AG04449 (cell line): Measurements from ENCODE around the gene ATP5F1D.

Experiments used
- CTCF ChIA-PET: fragments of 350-600 bp; formaldehyde crosslinking; extraction: SDS; loops from one replicate; lab custom pipeline; 2021; ENCODE audit warnings: antibody characterized with exemption; lab: Yijun Ruan, JAX
- POLR2A ChIA-PET: fragments of 400-600, 350-600 bp; formaldehyde crosslinking; extraction: SDS; loops from one replicate; lab custom pipeline; 2020; ENCODE audit warnings: antibody characterized with exemption, inconsistent platforms; lab: Yijun Ruan, JAX
- DNase-seq: peaks from one replicate; pipeline ENCODE4 v3.0.0-alpha.2; 2010; ENCODE audit warnings: low read depth, low spot score
- H3K4me3 ChIP-seq: 2 replicates; pipeline ENCODE4 v1.5.1; 2011; ENCODE audit warnings: low read depth, mild to moderate bottlenecking, control low read depth, low read length
- TF ChIP-seq, protein P1 (sequence below): IDR thresholded peaks from one replicate; pipeline ENCODE4 v1.5.1; 2011; ENCODE audit warnings: mild to moderate bottlenecking, moderate library complexity, low read length, control low read depth, inconsistent platforms; ENCODE audit not compliant: insufficient read depth; ENCODE audit errors: missing control alignments

Gene ATP5F1D

DNA sequence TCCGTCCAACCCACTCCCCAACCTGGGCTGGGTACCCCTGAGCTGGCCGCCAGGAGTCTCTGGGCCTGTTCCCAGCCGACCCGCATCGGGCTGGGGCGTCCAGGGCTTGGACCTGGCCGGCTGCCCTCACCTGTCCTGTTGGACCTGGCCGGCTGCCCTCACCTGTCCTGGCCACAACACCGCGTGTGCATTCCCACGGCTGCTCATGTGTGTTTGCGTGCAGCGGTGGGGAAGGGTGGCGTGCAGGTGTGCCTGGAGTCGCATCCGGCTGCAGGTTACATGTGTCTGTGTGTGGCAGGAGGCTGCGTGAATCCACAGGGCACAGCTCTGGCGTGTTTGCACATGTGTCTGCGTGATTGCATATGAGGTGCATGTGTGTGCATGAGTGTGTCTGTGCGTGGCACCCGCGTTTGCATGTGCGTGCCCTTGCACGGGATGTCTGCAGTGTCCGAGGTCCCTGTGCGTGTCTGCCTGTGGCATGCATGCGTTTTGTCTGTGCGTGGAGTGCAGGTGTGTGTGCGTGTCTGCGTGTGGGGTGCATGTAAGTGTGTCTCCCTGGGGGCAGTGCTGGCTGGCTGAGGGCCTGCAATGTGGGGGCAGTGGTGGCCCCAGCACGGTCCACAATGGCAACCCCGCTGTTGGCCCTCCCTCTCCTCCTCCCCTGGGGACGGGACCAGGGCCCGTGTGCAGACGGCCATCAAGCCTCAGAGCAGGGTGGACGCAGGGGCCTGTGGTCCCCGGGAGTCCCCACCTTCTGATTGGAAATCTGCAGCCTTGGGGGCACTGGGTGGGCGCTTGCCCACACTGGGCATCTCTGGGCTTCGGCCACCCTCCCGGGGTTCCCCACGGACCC lies 47.5 kb downstream of the ATP5F1D start:
- TF ChIP-seq, protein P1, sequence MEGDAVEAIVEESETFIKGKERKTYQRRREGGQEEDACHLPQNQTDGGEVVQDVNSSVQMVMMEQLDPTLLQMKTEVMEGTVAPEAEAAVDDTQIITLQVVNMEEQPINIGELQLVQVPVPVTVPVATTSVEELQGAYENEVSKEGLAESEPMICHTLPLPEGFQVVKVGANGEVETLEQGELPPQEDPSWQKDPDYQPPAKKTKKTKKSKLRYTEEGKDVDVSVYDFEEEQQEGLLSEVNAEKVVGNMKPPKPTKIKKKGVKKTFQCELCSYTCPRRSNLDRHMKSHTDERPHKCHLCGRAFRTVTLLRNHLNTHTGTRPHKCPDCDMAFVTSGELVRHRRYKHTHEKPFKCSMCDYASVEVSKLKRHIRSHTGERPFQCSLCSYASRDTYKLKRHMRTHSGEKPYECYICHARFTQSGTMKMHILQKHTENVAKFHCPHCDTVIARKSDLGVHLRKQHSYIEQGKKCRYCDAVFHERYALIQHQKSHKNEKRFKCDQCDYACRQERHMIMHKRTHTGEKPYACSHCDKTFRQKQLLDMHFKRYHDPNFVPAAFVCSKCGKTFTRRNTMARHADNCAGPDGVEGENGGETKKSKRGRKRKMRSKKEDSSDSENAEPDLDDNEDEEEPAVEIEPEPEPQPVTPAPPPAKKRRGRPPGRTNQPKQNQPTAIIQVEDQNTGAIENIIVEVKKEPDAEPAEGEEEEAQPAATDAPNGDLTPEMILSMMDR = no peak
- H3K4me3 ChIP-seq = no peak overlapping the region
- POLR2A ChIA-PET = no interaction called here
- CTCF ChIA-PET = interaction anchor here (0.9 kb wide), 1 partner anchor 11 kb away, joined by 3 read pairs; no protein-coding TSS in a partner anchor
- no peak for DNase-seq

DNA sequence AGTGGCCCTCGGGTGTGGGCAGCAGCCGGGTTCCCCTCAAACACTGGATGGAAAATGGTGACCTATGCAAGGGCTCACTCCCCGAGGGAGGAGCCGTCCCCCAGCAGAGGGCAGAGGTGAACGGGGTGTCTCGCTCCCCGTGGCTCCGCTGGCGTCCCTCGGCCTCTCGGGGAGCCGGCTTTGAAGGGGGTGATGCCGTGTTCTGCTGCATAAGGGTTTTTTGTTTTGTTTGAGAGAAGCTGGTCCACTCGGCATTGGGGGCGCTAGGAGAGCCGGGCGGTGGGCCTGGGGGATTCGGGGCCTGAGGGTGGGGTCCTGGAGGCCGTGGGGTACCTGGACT lies 48.1 kb downstream of the ATP5F1D start:
- H3K4me3 ChIP-seq = no peak overlapping the region
- CTCF ChIA-PET = no interaction called here
- POLR2A ChIA-PET = no interaction called here
- TF ChIP-seq, protein P1 = no peak
- no peak for DNase-seq

DNA sequence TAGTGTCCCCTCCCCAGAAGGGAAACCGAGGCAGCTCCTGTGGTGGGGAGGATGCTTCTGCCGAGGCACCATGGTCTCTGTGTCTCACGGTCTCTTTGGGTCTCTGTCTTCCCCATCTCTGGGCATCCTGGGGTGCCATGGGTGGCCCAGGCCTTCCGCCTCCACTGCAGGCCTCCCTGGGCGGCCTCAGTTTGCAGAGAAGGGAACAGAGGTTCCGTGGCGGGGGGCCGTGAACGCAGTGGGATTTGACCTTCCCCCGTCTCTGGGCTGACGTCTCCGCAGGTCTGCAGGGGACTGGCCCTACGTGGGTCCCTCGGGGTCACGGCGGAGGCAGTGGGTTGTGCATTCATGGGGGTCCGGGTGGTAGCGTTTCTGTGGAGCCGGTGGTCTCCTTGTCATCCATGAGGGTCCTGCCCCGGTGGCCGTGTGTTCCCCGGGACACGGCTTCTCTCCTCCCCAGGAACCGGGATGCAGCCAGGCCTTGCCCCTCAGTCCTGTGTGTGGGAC lies 48.7 kb downstream of the ATP5F1D start:
- TF ChIP-seq, protein P1 = no peak
- CTCF ChIA-PET = no interaction called here
- no peak for DNase-seq
- H3K4me3 ChIP-seq = no peak overlapping the region
- POLR2A ChIA-PET = no interaction called here

DNA sequence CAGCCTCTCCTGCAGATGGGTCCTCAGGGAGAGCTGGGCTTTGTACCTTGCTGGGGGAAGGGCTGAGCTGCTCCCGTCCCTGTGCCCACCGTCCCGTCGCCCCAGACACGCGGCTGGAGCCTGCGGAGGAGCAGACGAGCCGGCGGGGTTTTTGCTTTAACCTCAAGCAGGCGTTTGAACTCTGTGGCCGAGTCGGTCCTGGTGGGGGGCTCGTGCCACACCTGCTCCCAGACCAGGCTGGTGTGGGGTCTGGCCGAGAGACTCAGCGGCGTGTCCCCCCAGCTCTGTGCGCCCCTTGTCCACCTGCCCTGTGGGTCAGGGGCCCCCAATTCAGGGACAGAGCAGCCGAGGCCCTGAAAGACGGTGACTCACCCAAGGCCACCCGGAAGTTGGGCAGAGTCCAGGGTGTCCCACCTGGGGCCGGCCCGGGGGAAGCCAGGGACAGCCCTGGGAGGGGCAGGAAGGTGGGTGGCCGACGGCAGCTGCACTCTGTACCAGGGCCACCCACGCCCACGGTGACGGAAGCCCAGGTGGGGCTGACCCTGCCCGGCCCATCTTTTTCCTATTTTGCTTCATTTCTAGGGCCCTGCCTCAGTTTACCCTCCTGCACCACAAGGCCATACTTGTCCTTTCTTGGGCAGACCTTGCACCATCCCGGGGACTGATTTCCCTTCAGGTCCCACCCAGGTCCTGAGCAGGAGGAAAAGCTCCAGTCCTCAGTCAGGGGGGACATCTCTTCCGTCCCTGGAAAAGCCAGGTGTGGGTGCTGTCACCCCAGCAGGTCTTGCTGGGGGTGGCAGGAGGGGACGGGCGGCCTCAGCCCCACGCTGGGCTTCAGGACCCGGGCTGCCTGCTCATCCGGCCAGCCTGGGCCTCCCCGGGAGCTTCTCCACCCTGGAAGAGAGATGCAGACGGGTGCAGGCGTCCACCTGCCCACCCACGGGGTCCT lies 49.4 kb downstream of the ATP5F1D start:
- TF ChIP-seq, protein P1 = no peak
- DNase-seq = no peak
- CTCF ChIA-PET = interaction anchor here (1.0 to 1.2 kb wide), 3 partner anchors 11 to 71 kb away, joined by 3 to 5 read pairs (median 3); no protein-coding TSS in a partner anchor
- H3K4me3 ChIP-seq = no peak overlapping the region
- POLR2A ChIA-PET = interaction anchor here (1.2 kb wide), 1 partner anchor 12 kb away, joined by 4 read pairs; no protein-coding TSS in a partner anchor

DNA sequence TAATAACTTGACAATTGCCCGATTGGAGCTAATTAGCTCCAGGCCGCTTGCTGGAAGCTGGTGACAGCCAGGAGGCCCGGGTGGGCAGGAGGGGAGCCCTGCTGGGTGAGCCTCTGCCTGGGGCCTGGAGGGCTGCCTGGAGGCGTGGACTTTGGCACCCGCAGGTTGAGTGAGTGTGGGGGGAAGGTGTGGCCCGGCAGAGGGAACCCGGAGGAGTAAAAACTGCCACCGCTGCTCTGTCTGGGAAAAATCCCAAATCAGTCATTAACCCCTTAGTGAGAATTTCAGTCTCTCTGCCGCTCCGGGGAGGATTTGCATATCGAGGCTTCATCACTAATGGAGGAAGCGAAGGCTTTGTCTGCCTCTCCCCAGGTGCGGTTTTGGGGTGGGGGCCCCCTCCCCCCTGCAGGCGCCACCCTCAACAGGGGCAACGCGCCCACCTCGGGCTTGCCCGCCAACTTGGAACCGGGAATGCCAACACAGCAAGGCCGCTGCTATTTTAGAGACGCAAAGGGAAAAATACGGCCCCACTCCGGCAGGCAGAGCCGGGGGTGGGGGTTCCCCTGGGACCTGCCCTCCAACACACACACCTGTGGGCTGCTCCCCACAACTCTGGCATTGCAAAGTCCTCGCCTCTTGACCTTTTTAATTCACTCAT lies 50.3 kb downstream of the ATP5F1D start:
- ChIA-PET CTCF (interaction anchor here (1.0 to 1.2 kb wide), 3 partner anchors 12 to 70 kb away, joined by 3 to 5 read pairs (median 3); no protein-coding TSS in a partner anchor), POLR2A (interaction anchor here (1.2 kb wide), 1 partner anchor 13 kb away, joined by 4 read pairs; no protein-coding TSS in a partner anchor)
- no peak overlapping the region for H3K4me3 ChIP-seq
- TF ChIP-seq, protein P1 = no peak
- DNase-seq = no peak
